Esophagus mucosa (tissue), 1 donor: ENCODE results near the gene CARD16. TPM values are rescaled to one million over a fixed set of nuclear protein-coding genes. Genes with fewer than 3 reads are reported as not detected.

Source experiments
- ATAC-seq: fragments of 200-7000 bp; cut with Tn5 transposase; one replicate; pipeline ENCODE4 v1.9.1; 2020
- total RNA-seq: library from RNA; stranded (reverse); gene quantifications from one replicate; pipeline ENCODE4 v1.2.4, GENCODE V29; 2023
- donor health status: DM: yes; HTN: yes; CAD: no.

Gene CARD16
- total RNA-seq, 1 donor from 2014 or later = 14.0 TPM

DNA sequence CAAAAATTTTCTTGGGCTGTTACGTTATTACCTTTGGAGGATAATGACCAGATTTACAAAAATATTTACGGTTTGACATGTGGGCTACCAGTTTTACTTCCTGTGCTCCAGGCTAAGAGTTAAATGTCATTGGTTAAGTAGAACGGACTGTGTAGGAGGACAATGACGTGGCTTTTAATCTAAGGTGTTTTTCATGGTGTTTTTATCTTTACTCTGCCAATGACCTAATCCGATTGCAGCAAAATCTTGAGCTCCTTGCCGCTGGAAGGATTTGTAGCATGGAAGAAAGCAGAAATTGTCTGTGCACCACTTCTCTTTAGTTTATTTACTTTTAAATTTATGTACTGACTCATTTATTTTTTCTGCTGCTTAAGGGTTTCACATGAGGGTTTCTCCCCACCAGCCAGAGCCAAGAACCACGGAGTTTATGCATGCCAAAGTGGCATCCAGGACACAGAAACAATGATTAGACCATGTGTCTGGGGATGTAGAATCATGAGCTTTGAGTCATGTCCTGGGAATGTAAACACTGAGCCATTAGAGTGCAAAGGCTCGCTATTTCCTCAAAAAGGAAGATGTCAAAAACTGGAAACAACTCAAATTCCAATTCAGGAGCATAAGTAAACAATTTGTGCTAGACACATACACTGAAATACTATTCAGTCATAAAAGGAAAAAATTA, 1.9 kb upstream of the CARD16 start:
- peak; percentile 67 for ATAC-seq

DNA sequence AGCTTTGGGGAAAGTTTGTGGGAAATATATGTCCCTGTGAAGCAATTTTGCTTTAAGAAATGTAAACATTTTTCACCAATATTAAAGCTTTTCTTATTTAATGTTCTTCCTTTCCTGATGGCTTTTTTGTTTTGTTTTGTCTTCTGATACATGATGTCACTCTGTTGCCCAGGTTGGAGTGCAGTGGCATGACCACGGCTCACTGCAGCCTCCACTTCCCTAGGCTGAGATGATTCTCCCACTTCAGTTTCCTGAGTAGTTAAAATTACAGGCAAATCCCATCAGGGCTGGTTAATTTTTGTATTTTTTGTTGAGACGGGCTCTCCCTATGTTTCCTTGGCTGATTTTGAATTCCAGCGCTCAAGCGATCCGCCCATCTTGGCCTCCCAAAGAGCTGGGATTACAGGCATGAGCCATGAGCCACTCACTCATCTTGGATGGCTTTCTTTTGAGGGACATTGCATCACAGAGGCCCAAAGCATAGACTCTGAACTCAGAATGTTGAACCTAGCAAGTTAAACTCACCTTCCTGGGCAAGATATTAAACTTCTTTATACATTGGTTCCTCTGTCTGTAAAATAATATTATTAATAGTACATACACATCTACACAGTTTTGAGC, 651 bp upstream of the CARD16 start:
- peak; percentile 74 for ATAC-seq

DNA sequence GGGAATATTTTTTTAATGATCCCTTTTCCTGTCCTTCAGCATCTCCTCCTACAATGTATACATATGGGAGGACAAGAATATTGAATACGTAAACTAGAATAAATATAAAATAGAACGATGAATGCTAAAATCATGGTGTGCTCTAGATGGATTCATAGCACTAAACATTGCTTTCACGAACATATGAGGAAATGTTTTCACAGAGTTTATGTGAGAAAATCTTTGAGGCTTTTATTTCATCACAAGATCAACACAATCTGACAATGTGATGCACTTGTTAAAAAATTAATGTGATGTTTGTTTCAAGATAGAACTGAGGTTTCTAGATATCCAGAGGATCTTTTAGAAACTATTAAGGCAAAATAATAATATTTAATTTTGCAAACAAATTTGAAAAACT, 3.0 kb downstream of the CARD16 start:
- no peak for ATAC-seq

DNA sequence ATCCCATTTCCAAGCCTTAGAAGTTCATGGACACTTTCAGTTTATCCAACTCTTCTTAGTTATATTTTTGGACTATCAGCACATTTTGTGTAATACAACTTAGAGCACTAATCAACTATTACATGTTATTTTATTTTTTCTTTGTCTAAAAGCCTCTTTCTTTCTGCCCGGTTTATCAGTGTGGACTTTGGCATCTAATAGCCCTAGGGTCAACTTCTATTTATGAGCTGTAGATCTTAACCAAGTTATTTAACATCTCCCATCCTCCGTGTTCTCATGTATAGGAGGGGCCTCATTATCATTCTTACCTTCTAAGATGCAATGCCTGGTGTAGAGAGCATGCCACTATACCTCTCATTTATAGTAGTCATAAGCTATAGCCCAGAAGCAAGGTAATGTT, 4.4 kb downstream of the CARD16 start:
- no peak for ATAC-seq

DNA sequence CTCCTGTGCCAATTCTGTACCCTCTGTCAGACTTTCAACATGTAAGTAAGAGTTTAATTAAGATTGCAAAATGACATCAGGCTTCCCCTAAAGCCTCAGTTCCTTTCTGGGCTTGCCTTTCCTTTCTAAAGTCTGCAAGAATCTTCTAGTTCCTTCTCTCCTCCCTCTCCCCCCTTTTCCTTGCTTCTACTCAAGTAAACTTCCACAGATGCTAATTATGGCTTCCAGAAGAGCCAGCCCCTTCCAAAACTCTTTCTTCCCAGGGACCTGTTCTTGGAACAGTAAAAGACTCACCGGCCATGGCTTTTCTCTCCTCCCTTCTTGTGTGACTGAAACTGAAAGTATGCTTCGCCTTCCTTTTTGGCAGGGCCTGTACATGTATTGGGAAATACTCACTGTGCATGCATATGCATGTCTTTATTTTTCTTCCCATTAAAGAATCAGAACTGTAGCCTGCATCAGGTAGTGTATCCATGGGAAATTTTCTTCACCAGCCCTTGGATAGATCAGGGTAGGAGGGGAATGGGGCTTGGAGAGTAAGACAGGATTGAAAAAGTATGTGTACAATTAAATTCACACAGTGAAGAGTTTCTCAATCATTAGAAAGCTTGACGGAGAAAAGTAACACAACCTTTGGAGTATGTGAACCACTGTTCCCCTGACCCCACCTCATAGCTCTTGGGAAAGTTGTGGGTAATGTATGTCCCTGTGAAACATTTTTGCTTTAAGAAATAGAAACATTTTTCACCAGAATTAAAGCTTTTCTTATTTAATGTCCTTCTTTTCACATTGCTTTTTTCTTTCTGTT, 10.1 kb downstream of the CARD16 start, which contains the start of gene CASP1:
Gene CASP1 (minus strand): TSS at position 332 of the 808 bp plus-strand sequence. CDS start 31 bp downstream, at position 301.
- peak; percentile 96 for ATAC-seq

DNA sequence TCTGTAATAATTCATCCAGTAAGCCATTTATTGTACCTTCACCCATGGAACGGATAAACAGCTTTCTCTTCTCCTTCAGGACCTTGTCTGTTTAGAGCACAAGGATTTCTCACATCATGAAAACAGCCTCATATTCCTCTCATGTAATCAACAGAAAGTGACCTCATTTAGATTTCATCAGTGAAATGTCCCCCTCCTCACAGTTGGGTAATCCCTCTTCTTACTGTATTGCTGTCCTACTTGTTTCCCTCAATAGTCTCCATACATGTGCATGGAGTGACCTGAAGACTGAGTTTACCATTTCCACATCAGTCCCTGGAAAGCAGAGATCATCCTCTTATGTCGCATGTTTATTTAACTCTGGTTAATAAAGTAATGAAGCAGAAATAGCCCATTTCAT, 10.7 kb downstream of the CARD16 start:
- ATAC-seq = peak; percentile 20

DNA sequence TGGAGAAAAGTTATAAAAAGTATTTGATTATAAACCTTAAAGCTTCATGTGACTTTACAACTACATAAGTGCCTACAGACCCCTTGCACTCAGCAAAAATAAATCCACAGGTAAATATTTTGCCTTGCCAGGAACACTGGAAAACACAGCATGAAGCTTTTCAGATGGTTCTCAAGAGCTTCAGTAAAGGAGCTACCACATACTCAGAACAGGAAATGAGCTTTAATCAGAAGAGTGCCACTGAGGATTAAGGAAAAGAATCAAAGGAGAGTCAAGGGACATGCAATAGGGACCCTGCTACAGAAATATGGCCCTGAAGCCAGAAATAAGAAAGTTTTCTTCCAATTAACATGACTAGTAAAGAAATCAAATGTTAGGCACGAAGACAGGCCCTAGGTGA, 11.4 kb downstream of the CARD16 start:
- ATAC-seq = no peak

DNA sequence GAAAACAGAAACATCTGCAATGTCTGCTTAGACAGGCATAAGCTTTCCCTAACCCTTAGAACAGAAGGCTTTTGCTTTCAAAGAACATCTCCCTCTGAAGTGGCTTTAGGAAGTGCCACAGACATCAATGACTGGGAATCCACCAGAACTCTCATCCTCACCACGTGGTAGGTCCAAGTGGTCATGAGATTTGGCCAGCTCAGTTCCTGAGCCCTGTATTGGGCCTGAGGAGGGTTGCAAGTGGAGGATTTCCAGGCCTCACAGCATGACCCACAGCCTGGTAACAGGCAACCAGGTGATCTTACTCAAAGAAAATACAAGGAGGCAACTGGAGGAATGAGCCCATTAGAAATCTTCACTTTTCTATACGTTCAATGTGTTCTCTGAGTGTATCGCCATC, 11.8 kb downstream of the CARD16 start:
- ATAC-seq = no peak

DNA sequence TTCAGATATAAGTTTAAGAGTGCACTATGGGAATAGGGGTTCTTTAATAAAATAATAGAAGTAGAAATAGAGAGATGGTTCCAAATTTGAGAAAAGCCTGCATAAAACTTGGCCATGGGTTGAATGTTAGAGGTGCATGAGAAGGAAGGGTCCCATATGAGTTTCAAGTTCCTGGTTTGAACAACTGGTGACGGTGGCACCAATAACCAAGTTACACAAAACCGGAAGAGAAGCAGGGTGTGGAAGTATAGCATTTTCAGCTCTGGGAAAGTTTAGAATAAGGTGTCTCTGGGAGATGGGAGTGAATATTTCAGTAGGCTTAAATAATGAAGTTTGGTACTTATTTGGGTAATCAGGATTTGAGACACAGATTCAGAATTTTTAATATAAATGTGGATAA, 12.6 kb downstream of the CARD16 start:
- no peak for ATAC-seq

DNA sequence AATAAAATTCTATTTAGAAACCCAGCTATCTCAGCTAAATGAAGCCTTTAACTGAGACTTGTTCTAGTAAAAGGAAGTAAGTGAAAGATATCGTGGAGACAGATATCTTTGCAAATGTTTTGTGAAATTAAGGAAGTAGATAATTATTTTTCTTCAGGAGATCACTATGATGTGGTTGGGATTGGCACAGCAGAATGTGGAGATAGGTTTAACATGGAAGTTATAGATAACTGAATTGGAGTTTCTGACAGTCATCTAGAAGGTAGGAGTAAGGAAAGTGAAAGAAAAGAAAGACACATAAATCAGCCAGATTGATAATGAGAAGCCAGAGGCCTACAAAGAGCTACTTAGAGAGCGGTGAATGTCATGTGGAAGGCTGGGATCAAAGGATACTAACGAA, 17.5 kb downstream of the CARD16 start:
- no peak for ATAC-seq

DNA sequence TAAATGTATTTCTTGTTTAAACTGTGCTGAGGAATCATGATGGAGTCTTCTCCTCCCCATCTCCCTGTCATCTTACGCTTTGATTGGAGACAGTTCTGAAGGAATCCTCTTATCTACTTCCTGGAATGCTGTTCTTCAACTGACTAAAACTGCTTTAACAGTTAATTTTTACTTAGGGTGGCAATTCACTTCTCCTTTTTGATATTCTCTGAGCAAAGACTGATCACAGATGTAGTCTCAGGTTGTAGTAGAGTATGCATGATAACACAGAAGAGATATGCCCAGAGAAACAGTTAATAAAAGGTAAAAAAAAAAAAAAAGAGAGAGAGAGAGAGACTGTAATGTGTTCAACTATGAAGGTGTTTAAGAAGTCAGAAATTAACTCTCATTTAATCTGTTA, 20.7 kb downstream of the CARD16 start:
- ATAC-seq = no peak

DNA sequence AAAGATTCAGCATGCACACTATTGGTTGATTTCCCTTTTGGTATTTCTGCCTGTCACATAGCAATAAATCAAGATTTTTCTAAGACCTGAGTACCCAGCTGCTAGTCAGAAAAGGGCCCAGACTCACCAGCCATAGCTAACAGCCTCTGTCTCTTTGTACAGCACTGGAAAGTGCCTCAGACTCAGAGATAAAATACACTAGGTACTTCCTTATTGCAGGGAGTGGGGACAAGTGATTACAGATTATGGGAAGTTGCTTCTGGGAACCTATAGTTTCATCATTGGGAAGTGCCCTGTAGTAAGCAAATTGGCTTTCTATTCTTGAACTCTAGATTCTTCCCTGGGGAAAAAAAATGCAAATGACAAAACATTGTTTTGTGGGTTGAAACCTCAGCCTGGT, 22.1 kb downstream of the CARD16 start, which contains the start of gene CASP5:
Gene CASP5 (minus strand): TSS at position 166 of the 400 bp plus-strand sequence. CDS start 32 bp downstream, at position 134.
- ATAC-seq = peak; percentile 11

DNA sequence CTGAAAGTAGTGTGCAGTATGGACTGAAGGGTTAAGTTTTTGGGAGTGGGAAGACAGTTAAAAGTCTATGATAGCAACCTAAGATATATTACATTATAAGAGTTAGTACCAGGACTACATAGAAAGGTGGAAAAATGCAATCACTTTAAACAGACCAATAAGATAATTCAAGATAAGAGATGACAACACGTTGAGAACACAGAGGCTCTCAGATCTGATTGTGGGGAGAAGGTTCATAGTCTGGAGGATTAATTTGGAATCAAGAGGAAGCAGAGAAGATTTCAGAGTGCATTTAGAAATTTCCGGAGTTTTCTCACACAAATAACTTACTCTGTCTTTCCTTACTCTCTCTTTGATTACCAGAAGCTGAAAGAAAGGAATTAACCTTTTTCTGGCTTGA, 22.6 kb downstream of the CARD16 start:
- no peak for ATAC-seq

DNA sequence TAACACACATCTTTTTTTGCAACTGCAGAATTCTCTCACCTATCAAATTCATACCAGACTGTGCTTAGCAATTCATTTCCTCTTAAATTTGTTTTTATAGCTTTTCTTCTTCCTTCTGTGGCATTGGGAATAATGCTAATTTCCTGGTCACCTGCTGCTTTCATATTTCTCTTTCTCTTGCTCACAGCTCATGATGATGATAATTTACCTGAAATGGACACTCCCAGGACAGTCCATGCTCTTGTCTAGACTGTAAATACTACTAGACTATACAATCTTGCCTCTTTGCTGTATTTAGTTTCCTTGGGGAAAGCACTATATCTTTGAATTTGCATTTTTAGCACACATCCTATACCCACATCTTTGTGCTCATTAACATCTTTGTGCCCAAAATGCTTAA, 37.7 kb downstream of the CARD16 start:
- no peak for ATAC-seq

DNA sequence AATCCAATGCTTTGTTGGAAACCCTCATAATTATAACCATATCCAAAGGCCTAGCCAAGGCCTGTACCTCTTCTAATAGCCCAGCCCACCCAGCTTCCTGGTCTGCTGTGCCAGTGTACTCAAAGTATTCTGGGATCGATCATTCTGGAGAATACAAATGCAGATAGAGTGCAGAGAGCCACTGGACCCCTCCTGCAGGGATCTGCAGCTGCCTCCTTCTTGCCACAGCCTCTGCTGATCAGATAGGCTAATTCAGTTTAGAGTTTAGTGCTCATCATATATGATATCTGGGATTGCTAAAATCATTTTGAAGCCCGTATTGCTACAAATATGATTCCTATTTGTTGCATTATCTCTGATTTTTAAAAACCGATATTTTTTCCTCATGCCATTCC, 39.7 kb downstream of the CARD16 start:
- no peak for ATAC-seq

DNA sequence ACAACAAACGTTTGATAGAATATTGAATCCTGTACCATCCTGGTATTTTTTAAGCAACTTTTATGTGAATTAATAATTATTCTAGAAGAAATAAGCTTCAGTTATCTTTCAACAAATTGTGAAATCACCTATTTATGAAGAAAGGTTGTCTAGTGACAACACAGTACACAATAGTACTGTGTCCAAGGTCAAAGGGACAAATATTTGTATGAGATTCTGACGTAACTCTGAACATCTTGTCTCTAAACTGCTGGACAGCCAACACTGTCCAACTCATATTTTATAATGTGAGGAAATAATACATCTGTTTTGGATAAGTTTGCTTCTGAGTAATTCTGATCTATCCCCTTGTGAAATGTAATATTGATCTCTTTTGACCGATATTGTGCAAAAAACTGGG, 41.1 kb downstream of the CARD16 start:
- no peak for ATAC-seq

DNA sequence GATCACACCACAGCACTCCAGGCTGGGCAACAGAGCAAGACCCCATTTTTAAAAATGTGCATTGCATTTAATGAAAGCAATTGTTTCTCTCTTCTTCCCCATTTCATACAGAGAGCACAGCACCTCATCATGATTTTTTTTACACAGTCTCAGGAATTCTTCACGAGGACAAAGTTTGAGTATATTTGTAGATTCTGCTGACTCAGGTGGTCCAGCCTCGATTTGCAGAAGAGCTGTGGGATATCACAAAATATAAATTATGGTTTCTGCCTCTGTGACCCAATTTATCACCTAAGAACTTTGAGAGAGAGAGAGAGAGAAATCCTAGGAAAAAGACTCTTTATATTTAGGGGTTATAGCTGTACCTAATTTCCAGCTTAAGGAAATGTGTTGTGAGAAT, 42.0 kb downstream of the CARD16 start:
- no peak for ATAC-seq

DNA sequence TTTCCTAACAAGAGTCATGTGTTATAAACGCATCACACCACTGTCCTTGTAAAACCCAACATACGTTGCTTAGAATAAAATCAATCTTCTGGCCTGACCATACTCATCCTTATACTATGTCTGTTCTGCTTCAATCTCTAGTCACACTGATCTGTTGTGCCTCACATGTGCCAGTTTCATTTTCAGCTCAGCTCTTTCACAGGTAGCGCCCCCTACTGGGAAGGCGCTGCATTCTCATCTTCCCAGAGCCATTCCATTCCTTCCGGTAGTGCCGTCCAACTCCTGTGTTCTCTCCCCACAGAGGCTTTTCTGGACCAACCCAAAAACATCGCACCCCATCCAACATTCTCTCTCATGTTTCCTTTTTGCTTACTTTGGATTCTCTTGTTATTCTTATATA, 44.3 kb downstream of the CARD16 start:
- ATAC-seq = peak; percentile 55

DNA sequence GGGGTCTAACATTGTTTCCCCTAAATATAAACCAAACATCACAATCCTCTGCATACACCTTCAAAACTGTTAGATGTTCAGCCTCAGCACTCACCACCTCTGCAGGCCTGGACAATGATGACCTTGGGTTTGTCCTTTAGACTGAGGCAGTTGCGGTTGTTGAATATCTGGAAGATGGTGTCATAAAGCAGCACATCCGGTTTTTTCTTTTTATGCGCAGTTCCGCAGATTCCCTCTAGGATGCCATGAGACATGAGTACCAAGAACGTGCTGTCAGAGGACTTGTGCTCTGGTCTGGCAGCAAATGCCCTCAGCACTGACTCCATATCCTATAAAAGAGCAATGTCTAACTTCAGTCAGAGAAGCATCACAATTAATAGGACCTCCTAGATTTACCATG, 45.0 kb downstream of the CARD16 start:
- no peak for ATAC-seq

DNA sequence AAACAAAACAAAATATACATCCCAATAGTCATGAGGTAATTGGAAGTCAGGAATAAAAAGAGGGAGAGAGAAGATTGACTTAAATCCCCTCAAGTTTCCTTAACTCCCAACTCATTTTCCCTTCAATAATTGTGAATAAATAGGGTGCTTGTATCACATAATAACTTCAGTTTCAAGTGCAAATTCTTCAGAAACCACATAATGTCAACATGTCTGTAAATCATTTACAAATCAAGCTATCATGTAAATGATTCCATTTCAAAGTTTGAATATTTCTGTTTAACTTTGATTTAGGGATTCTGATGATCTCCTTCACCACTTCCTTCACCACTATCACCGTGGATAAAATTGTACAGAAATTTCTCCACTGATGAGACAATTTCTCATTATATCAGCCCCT, 45.4 kb downstream of the CARD16 start:
- ATAC-seq = no peak

DNA sequence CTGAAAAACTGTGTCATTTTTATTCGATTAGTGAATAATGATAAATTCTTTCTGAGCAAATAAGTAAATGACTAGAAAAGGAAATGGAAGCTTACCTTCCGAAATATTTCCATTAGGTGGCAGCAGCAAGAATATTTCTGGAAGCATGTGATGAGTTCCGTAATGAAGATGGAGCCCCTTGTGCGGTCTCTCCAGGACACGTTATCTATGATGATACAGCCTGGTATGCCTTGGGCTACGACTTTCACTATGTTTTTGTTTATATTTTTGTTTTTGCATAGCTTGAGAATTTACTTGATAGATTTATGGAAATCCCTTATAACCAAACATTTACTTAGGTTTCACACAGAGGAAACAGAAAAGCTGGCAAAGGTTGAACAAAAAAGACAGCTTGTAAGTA, 47.8 kb downstream of the CARD16 start:
- no peak for ATAC-seq

DNA sequence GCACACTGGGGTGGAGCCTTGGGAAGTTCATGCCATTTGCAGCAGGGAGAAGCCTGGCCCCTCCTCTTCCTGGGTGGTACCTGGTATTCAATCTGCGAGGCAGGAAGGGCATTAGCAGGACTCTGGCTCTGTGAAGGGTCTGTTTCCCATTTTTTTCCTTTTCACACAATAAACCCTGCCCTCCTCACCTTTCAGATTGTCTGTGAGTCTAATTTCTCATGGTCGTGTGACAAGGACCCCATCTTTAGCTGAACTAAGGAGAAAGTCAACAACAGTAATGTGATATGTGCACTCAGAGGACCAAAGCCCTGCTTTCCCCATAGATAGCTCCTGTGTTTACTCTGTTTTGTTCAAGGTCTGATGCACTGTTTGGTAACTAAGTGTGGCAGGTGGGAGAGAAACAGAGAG, 50.1 kb downstream of the CARD16 start:
- no peak for ATAC-seq

DNA sequence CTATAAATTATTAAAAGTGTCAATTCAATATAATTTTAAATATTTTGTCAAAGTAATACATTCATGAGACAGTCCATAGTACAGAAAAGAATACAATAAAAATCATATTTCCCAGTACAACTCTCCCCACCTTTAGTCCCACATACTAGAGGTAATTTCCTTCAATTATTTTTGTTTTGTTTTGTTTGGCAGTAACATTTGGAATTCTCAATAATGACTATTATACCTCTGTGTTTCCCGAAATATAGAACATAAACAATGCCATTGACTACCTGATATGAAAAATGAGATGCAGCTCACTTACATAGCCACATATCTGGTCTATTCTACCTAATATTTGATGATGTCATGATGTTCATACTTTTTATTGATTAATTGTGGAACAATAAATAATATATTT, 52.4 kb downstream of the CARD16 start:
- ATAC-seq = no peak

DNA sequence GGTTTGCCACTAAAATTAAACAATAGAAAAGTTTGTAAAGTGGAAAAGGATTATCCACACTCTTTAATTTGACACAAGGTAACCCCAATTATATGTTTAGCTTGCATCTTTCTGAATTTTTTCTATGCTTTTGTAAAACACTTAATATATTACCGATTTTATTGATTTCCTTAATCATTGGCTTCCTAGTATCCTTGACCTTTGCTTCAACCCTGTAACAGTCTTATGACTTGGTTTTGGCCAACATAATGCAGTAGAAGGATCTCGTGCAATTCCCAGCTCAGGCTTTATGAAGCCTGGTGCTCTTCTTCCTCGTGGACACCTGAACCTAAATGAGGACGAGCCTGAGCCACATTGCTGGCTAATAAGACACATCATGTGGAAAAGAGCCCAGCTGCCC, 53.1 kb downstream of the CARD16 start:
- ATAC-seq = no peak
